Transverse colon (tissue), 4 donors: ENCODE data around the gene UBN2.

ENCODE experiments used
- EP300 ChIP-seq: sonication (generic); formaldehyde crosslinking; IDR thresholded peaks from one replicate; pipeline ENCODE4 v1.6.1; 2017; ENCODE audit warnings: antibody characterized with exemption, low read depth
- POLR2A ChIP-seq: fragments of 450-650 bp; IDR thresholded peaks from one replicate; pipeline ENCODE4 v1.6.1; 2016; ENCODE audit warnings: antibody characterized with exemption, mild to moderate bottlenecking, moderate library complexity
- POLR2AphosphoS5 ChIP-seq, 3 donors: sonication (generic); formaldehyde crosslinking; IDR thresholded peaks; one replicate each; pipeline ENCODE4 v1.6.1; 2016; ENCODE audit warnings: antibody characterized with exemption in 3 of 3
- TF ChIP-seq, protein P1 (sequence below), 5 experiments: fragments of 200-600 bp in 3 of 5; fragments of 450-650 bp in 2 of 5; sonication (generic) in 3 of 5; IDR thresholded peaks; 1 replicate in 2 of 5; 2 replicates in 3 of 5; pipeline ENCODE4 v1.5.1; 2016 to 2017; ENCODE audit warnings: antibody characterized with exemption in 5 of 5, inconsistent platforms in 3 of 5, mild to moderate bottlenecking in 2 of 5, moderate library complexity in 1 of 5

DNA sequence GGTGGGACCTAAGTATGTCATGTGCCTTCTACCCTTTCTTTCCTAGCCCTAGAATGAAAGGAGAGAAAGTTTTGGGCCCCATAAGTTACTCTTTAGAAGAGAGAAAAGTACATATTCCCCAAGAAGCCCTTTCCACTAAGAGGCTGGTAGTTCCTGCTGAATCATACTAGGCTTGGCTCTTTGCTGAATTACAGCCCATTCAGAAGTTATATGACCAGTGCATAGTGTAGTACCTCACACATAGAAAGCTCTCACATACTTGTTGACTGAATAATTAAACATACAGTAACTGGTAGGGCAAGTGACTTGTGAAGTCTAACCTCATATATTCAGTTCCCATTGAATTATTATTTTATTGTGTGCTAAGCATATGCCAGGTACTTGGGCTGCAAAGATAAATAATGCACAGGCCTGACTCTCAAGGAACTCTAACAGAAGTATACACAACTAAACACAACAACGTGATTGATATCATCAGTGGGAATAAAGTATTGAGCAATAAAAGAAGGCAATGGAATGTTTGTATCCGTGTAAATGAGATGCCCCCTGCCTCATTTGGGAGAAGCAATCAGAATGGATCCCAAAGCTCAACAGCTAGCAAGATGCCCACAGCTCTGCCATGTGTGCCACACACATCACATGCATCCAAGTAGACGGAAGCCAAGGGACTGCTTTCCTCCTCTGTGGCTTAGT is 38.9 kb upstream of the UBN2 start:
- TF ChIP-seq POLR2AphosphoS5 (IDR thresholded peaks at IDR 0.05) (no peak), EP300 (no peak), POLR2A (no peak)
- TF ChIP-seq, protein P1, sequence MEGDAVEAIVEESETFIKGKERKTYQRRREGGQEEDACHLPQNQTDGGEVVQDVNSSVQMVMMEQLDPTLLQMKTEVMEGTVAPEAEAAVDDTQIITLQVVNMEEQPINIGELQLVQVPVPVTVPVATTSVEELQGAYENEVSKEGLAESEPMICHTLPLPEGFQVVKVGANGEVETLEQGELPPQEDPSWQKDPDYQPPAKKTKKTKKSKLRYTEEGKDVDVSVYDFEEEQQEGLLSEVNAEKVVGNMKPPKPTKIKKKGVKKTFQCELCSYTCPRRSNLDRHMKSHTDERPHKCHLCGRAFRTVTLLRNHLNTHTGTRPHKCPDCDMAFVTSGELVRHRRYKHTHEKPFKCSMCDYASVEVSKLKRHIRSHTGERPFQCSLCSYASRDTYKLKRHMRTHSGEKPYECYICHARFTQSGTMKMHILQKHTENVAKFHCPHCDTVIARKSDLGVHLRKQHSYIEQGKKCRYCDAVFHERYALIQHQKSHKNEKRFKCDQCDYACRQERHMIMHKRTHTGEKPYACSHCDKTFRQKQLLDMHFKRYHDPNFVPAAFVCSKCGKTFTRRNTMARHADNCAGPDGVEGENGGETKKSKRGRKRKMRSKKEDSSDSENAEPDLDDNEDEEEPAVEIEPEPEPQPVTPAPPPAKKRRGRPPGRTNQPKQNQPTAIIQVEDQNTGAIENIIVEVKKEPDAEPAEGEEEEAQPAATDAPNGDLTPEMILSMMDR (IDR thresholded peaks at IDR 0.05): no peak
